ENCODE measurements around the gene OR14A2. TPM values are rescaled to one million over a fixed set of nuclear protein-coding genes. Genes with fewer than 3 reads are reported as not detected.
"Not testable (repeated sequence)": the region's sequence is repeated elsewhere in the genome, so short reads cannot be mapped to it uniquely, and the experiment has no call there.

The OR14A2 gene
- total RNA-seq: not detected

DNA sequence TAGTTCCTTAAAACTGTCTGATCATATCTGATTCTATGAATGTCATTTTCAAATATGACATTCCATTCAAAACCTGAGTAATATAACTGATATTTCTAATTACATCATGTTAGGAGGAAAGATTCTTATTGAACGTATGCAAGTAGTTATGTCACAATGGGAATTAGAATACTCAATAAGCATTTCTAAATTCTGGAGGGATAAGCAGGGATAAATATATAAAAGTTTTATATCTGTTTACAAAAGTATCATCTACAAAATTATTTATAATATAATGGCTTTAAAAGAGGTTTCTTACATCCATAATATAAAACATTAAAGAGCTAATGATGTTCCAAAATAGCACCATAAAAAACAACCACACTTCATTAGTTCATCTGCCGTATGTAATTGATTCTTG, at the start of gene OR14A2:
OR14A2 (minus strand) TSS at position 101 of the 400 bp plus-strand sequence.
- DNase-seq (ENCODE audit: low spot score): no peak

DNA sequence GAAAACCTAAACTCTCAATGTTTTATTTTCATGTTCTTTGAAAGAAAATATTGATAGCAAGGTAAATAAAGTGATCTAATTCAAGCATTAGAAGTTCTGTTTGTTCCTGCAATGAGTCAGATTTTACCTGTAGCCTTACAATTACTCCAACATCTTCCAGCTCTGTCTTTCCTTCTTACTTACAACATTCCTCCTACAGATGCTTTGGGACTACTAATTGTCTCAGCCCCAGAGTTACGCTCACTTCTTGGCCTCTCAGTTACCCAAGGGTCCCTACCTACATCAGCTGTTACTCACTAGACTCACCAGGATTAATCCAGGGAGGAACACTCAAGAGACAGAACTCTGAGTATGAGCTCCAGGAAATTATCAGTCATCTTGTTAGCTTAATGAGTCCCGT, 49.6 kb upstream of the OR14A2 start:
- DNase-seq (ENCODE audit: low spot score): no peak

DNA sequence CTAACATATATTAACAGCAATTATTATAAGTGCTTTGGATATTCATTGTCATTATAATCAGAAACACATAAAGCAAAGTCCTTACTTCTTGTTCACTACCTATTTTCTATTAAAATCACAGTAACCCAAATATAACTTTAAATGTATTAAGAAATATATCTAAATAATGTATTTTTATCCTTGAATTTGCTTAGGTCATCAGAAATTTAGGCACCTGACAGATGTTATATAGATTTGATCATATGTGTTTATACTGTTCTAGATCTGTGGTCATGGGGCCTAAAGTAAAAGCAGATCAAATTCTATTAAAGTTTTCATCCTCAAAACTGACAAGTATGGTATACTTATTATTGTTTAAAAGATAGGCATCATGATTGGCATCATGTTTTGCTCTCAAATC, 21.7 kb upstream of the OR14A2 start:
- no peak for DNase-seq (ENCODE audit: low spot score)

DNA sequence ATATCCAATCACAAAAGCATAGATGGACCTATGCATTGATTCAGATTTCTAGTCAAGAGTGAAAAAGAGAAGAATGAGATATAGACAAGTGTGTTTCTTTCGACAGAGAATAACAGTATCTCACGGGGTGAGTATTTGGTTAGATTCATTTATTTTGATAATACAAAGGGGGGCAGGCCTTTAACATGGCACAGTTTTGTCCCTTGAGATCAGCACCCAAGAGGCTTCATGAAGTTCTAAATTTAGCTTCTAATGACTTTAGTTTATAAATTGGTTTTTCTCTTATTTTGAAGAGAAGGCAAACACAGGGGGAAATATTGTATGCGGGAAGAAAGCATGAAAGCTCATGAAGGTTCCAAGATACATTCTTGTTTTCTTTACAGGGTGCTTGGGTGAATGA, 12.5 kb upstream of the OR14A2 start, which contains the start of gene OR1C1:
OR1C1 (minus strand) TSS at position 101 of the 400 bp plus-strand sequence. CDS start 2,150 bp downstream, outside the sequence.
- DNase-seq (ENCODE audit: low spot score): no peak

- not testable (repeated sequence) for DNase-seq (ENCODE audit: low spot score)
Measured at GRCh38 chr1:247754311-247754710, 6.4 kb upstream of the OR14A2 start.

DNA sequence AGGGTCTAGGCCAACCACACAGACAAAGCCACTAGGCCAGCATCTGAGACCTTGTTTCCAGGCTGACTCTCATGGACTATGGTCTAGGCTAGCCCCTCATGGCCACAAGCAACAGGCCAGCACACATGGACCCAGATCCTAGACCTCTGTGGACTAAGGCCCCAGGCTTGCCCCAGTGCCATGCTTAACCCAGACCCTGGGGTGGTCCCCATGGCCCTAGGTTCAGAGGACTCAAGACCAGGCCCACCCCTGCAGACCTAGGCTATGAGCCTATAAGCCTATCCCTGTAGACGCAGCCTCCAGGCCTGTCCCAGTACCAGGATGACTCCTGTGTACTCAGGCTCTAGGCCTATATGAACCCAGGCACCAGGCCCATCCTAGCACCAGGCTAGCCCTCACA, 1.9 kb upstream of the OR14A2 start:
- no peak for DNase-seq (ENCODE audit: low spot score)

DNA sequence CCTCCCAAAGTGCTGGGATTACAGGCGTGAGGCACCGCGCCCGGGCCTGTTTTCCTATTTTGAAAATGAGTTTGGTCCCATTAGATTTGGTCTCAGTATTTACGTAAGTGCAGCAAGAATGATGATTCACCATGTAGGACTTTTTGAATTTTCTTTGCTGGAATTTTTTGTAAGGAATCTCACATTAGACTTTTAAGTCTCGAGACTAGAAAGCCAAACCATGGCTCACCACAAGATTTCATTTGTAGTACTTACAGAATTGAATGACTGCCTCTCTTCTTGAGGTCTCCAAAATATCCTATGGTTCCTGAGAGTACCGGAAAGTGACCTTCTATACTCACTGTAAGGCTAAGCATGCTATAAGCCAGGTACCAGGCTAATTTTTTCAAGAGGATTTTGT, 325 bp downstream of the OR14A2 start:
- DNase-seq (ENCODE audit: low spot score): no peak

DNA sequence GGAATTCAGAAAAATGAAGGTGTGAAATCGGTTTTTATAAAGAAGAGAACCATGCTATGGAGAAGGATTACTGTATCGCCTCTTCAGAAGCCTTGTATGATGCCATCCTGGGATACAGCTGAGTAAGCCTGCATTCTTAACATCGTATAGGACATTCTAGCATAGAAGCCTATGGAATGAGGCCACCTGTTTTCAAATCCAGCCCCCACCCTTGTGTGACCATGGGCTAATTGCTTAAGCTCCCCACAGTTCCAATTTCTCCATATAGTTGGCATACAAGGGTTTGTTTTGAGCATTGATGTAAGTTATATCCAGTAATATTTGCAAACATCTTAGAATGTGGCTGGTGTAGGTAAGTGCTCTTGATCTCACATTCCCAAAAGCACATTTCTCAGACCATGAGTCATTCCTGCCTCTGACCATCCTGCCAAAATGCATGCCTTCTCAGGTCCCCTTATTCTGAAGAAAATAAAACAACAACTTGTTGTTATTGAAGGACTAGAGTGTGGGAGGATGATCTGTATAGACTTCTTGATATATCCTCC, 1.5 kb downstream of the OR14A2 start:
- DNase-seq (ENCODE audit: low spot score): no peak

- DNase-seq (ENCODE audit: low spot score): not testable (repeated sequence)
Measured at GRCh38 chr1:247742215-247742760, 5.7 kb downstream of the OR14A2 start.

DNA sequence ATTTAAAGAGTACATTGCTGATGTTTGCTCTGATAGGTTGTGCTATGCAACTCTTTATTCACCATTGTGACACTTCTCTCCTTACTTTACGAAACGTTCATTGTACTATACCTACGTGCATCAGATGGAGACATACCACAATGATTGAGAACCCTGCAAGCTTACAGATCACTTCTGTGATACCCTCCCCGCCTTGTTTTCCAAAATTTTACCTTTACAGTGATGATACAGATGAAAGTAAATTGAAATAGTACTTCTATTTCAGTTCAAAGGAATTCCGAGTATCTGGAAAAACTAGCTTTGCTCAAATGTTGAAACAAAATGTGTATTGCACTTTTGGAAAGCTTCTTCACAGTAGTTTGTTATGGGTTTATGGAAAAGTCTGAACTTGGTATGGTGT, 6.2 kb downstream of the OR14A2 start:
- DNase-seq (ENCODE audit: low spot score): no peak

- DNase-seq (ENCODE audit: low spot score): no peak
Measured at GRCh38 chr1:247740721-247741120, 7.2 kb downstream of the OR14A2 start.

GRCh38 chr1:247738315-247738714, 9.6 kb downstream of the OR14A2 start, which contains the start of gene OR14K1:
Gene OR14K1, plus strand, starts transcription at chr1:247738615. Its CDS starts 0 bp downstream, at chr1:247738615.
- no peak for DNase-seq (ENCODE audit: low spot score)

GRCh38 chr1:247721222-247721621, 26.7 kb downstream of the OR14A2 start:
- DNase-seq (ENCODE audit: low spot score): no peak

GRCh38 chr1:247716546-247716945, 31.4 kb downstream of the OR14A2 start, which contains the start of gene OR6F1:
Gene OR6F1, minus strand, starts transcription at chr1:247716646. Its CDS starts 3,891 bp downstream, at chr1:247712755.
- DNase-seq (ENCODE audit: low spot score): no peak

- no peak for DNase-seq (ENCODE audit: low spot score)
Measured at GRCh38 chr1:247713753-247714152, 34.2 kb downstream of the OR14A2 start.

GRCh38 chr1:247710681-247711080, 37.3 kb downstream of the OR14A2 start:
- not testable (repeated sequence) for DNase-seq (ENCODE audit: low spot score)

GRCh38 chr1:247701338-247701737, 46.6 kb downstream of the OR14A2 start:
- no peak for DNase-seq (ENCODE audit: low spot score)

DNA sequence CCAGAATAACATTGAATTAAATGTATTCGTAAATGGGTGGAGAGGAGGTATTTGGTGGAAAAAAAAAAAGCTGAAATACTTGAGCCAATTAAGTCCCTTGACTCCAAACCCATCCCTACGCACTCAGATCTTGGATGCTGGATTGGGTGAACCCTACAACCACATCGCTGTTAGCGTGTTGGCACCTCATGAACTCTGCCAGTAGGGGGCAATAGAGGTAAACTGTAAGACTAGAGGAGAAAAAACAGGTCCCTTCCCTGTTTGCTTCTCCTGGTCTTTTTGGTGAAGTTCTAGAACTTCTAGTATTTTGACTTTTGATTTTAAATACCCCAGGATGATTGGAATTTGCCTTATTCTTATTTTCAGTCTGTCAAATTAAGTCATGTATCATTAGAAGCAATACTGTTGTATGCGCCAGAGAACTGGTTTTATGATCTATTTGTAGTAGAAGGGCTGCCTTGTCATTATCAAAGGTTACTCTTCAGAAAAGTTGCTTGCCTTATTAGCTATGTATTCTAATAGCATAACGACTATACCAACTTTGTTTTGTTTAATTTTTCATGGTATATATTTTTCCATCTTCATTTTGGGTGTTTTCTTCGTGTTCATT, 66.5 kb downstream of the OR14A2 start:
- no peak for DNase-seq (ENCODE audit: low spot score)

DNA sequence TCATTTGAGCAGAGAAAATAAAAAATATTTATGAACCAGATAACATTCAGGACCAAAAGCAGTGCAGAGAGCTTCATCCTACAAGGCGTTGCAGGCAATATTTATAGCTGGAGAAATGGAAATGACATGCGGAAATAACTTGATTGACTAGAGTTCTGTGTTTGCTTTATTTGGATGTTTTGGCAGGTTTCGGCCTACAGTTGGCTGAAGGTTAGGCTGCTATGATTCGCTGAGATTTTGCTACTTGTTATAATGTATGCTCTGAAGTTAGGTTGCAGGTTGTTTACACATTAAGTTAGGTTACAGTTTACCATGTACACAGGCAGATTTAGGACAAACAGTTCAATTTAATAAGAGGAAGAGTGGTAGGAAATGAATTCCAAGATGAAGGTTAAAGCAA, 67.8 kb downstream of the OR14A2 start:
- no peak for DNase-seq (ENCODE audit: low spot score)

GRCh38 chr1:247679639-247680038, 68.3 kb downstream of the OR14A2 start, which contains the start of gene OR13G1:
Gene OR13G1, minus strand, starts transcription at chr1:247679739. Its CDS starts 6,698 bp downstream, at chr1:247673041.
- DNase-seq (ENCODE audit: low spot score): no peak

Measured in ureter (tissue), 1 donor.